Suprapubic skin (tissue), 4 donors: ENCODE data around the gene KCNB1. TPM values are rescaled to one million over a fixed set of nuclear protein-coding genes. Genes with fewer than 3 reads are reported as not detected.

Experiments used
- DNase-seq, 2 donors: peaks; one replicate each; pipeline ENCODE4 v3.0.0-alpha.2; 2019; ENCODE audit warnings: low spot score in 2 of 2
- H3K27ac ChIP-seq: fragments of 200-600 bp; sonication (generic); one replicate; pipeline ENCODE4 v1.5.1; 2019
- H3K27me3 ChIP-seq: fragments of 200-600 bp; sonication (generic); one replicate; pipeline ENCODE4 v1.5.1; 2019
- H3K36me3 ChIP-seq: fragments of 200-600 bp; sonication (generic); one replicate; pipeline ENCODE4 v1.5.1; 2019
- H3K4me1 ChIP-seq: fragments of 200-600 bp; sonication (generic); one replicate; pipeline ENCODE4 v1.5.1; 2019
- H3K4me3 ChIP-seq: fragments of 200-600 bp; sonication (generic); one replicate; pipeline ENCODE4 v1.5.1; 2019; ENCODE audit warnings: mild to moderate bottlenecking
- H3K9me3 ChIP-seq: fragments of 200-600 bp; sonication (generic); one replicate; pipeline ENCODE4 v1.5.1; 2019
- EP300 ChIP-seq: sonication (generic); formaldehyde crosslinking; IDR thresholded peaks from one replicate; pipeline ENCODE4 v1.6.1; 2017; ENCODE audit warnings: antibody characterized with exemption
- POLR2A ChIP-seq, 2 donors: fragments of 450-650 bp; IDR thresholded peaks; one replicate each; pipeline ENCODE4 v1.6.1; 2017; ENCODE audit warnings: antibody characterized with exemption in 2 of 2, mild to moderate bottlenecking in 2 of 2, moderate library complexity in 2 of 2
- POLR2AphosphoS5 ChIP-seq, 3 donors: sonication (generic); formaldehyde crosslinking; IDR thresholded peaks; one replicate each; pipeline ENCODE4 v1.6.1; 2017; ENCODE audit warnings: antibody characterized with exemption in 3 of 3
- WGBS: methylation state at CpG from one replicate; pipeline ENCODE4 v1.1.5; 2018; 5-methylcytosine and 5-hydroxymethylcytosine counted together
- total RNA-seq, 4 donors: library from RNA; depleted of rRNA; stranded (reverse); fragments of >200 nt; gene quantifications; one replicate each; pipeline ENCODE4 v1.1.0, GENCODE V29; 2016
- TF ChIP-seq, protein P1 (sequence below), 2 donors: fragments of 200-600 bp in 1 of 2; fragments of 450-650 bp in 1 of 2; sonication (generic) in 1 of 2; IDR thresholded peaks; one replicate each; pipeline ENCODE4 v1.5.1; 2016 to 2019; ENCODE audit warnings: antibody characterized with exemption in 2 of 2, mild to moderate bottlenecking in 1 of 2, moderate library complexity in 1 of 2

KCNB1 gene
- total RNA-seq, 4 donors from 2014 or later: 0.91 to 4.0 (median 2.3) TPM

DNA sequence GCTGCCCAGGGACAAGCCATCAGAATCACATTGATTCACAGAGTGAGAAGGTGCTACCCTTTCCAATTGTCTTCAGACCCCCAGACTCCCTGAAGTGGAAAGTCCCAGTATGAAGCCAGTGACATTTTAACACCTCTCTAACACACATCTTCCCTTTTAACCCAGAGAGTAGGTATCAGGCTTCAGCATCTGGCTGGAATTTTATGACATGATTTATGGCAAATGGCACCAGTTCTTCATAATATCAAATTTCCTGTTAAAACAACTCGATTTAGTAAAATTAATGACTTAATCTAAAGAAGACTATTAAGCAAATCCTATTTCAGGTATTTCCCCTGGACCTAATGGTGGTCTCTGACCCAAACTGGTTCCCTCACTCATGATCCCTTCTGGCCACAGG, 25.0 kb downstream of the KCNB1 start:
- no peak overlapping the region for H3K4me3 ChIP-seq
- no peak for DNase-seq
- H3K9me3 ChIP-seq: no peaks in the 10 kb centered on the region
- no peaks in the 10 kb centered on the region for H3K36me3 ChIP-seq
- 11% methylated on average over 1 of the region's 1 CpG for WGBS
- peaks cover 11% of the 10 kb centered on the region for H3K27me3 ChIP-seq
- H3K27ac ChIP-seq: no peak overlapping the region
- TF ChIP-seq POLR2A (IDR thresholded peaks at IDR 0.05): no peak
- no peak for TF ChIP-seq POLR2AphosphoS5 (IDR thresholded peaks at IDR 0.05)
- TF ChIP-seq, protein P1, sequence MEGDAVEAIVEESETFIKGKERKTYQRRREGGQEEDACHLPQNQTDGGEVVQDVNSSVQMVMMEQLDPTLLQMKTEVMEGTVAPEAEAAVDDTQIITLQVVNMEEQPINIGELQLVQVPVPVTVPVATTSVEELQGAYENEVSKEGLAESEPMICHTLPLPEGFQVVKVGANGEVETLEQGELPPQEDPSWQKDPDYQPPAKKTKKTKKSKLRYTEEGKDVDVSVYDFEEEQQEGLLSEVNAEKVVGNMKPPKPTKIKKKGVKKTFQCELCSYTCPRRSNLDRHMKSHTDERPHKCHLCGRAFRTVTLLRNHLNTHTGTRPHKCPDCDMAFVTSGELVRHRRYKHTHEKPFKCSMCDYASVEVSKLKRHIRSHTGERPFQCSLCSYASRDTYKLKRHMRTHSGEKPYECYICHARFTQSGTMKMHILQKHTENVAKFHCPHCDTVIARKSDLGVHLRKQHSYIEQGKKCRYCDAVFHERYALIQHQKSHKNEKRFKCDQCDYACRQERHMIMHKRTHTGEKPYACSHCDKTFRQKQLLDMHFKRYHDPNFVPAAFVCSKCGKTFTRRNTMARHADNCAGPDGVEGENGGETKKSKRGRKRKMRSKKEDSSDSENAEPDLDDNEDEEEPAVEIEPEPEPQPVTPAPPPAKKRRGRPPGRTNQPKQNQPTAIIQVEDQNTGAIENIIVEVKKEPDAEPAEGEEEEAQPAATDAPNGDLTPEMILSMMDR (IDR thresholded peaks at IDR 0.05): no peak
- TF ChIP-seq EP300: no peak
- H3K4me1 ChIP-seq: no peaks in the 10 kb centered on the region

- no peaks in the 10 kb centered on the region for H3K4me1 ChIP-seq
- TF ChIP-seq EP300: no peak
- TF ChIP-seq, protein P1 (IDR thresholded peaks at IDR 0.05): no peak
- no peak for TF ChIP-seq POLR2AphosphoS5 (IDR thresholded peaks at IDR 0.05)
- no peak for TF ChIP-seq POLR2A (IDR thresholded peaks at IDR 0.05)
- 85% methylated on average over 6 of the region's 6 CpGs for WGBS
These were observed 25.8 kb downstream of the KCNB1 start for GRCh38 chr20:49456646-49457045.

DNA sequence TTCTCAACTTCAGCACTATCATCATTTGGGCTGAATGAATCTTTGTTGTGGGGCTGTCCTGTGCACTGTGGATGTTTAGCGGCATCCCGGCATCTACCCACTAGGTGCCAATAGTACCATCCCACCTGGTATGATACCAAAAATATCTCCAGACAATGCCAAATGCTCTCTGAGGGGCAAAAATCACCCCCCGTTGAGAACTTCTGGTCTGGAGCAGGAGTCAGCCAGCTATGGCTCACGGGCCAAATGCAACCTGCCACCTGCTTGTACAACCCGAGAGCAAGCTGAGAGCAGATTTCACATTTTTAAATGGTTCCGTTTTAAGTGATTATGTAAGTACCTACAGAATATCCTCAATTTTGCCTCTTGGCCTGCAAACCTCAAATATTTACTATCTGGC, 26.8 kb downstream of the KCNB1 start:
- Histone ChIP-seq H3K4me1 (no peaks in the 10 kb centered on the region), H3K4me3 (no peak overlapping the region), H3K27ac (no peak overlapping the region), H3K9me3 (no peaks in the 10 kb centered on the region), H3K36me3 (no peaks in the 10 kb centered on the region), H3K27me3 (peaks cover 16% of the 10 kb centered on the region)
- no peak for DNase-seq
- 82% methylated on average over 6 of the region's 6 CpGs for WGBS
- TF ChIP-seq POLR2AphosphoS5 (IDR thresholded peaks at IDR 0.05) (no peak), POLR2A (IDR thresholded peaks at IDR 0.05) (no peak), EP300 (no peak)
- TF ChIP-seq, protein P1 (IDR thresholded peaks at IDR 0.05): no peak

More at GRCh38 chr20:49456646-49457045, 25.8 kb downstream of the KCNB1 start:
- no peak overlapping the region for H3K27ac ChIP-seq
- no peaks in the 10 kb centered on the region for H3K9me3 ChIP-seq
- H3K27me3 ChIP-seq: peaks cover 16% of the 10 kb centered on the region
- H3K4me3 ChIP-seq: no peak overlapping the region
- H3K36me3 ChIP-seq: no peaks in the 10 kb centered on the region
- no peak for DNase-seq

DNA sequence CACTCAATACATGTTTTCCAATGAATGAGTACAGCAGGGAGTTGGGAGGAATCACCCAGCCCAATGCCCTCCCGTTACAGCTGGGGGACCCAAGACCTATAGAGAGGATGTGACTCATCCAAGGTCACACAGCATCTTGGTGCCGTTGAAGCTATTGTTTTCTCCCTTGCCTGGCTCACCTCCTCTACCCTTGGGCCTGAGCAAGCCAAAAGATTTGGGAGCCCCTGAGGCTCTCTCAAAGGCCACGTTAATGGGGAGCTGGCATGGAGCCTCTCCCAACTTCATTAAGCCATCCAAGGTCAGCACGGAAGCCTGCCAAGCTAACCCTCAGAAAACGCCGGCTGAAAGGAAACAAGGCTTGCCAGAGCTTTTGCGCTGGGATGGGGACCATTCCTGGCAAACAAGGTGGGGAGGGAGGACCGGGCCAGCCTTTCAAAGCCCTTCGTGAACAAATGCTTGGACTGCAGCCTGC, 30.4 kb downstream of the KCNB1 start:
- Histone ChIP-seq H3K4me3 (no peak overlapping the region), H3K9me3 (no peaks in the 10 kb centered on the region), H3K27me3 (peaks cover 20% of the 10 kb centered on the region), H3K36me3 (no peaks in the 10 kb centered on the region), H3K4me1 (peaks cover 11% of the 10 kb centered on the region), H3K27ac (no peak overlapping the region)
- WGBS: 24% methylated on average over 9 of the region's 9 CpGs
- TF ChIP-seq, protein P1 (IDR thresholded peaks at IDR 0.05): no peak
- TF ChIP-seq POLR2AphosphoS5 (IDR thresholded peaks at IDR 0.05) (no peak), EP300 (no peak), POLR2A (IDR thresholded peaks at IDR 0.05) (no peak)
- DNase-seq: no peak

- H3K4me1 ChIP-seq: peaks cover 19% of the 10 kb centered on the region
- H3K27ac ChIP-seq: no peak overlapping the region
- H3K36me3 ChIP-seq: no peaks in the 10 kb centered on the region
- DNase-seq: no peak
- H3K9me3 ChIP-seq: no peaks in the 10 kb centered on the region
- 68% methylated on average over 12 of the region's 14 CpGs for WGBS
- H3K27me3 ChIP-seq: peaks cover 13% of the 10 kb centered on the region
- H3K4me3 ChIP-seq: no peak overlapping the region
- TF ChIP-seq POLR2AphosphoS5 (IDR thresholded peaks at IDR 0.05): no peak
- no peak for TF ChIP-seq POLR2A (IDR thresholded peaks at IDR 0.05)
- no peak for TF ChIP-seq EP300
- TF ChIP-seq, protein P1 (IDR thresholded peaks at IDR 0.05): no peak
These were observed 32.2 kb downstream of the KCNB1 start for GRCh38 chr20:49450281-49450721.
